Measurements from ENCODE around the gene ELK1. TPM values are rescaled to one million over a fixed set of nuclear protein-coding genes. Genes with fewer than 3 reads are reported as not detected.
A peak's percentile ranks its signal among the peaks of the same experiment; 100 is the strongest.

ELK1 gene
- total RNA-seq, 4 donors from 2014 or later, result 19.1 to 35.3 (median 25.1) TPM

DNA sequence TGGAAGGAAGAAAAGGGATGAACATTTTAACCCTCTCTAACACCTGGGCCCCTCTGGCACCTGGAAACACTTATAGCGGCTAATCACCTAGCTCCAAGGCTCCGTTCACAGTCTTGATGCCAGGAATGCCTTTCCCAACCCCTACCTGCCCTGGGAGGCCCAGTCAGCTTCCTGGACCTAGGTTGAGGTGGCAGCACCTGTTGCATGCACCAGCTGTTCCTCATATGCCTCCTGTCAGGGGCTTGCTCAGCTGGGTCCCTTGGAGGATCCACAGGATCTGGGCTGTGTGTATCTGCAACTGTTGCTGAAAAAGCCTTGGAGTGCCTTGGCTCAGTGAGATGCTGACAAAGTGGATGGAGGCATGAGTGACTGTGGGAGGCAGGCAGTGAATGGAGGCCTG is 25.0 kb downstream of the ELK1 start:
- DNase-seq (ENCODE audit: extremely low spot score), result no peak
- TF ChIP-seq EP300 (IDR thresholded peaks at IDR 0.05) (no peak), CTCF (IDR thresholded peaks at IDR 0.05) (no peak), POLR2AphosphoS5 (IDR thresholded peaks at IDR 0.05) (no peak), POLR2A (IDR thresholded peaks at IDR 0.05; ENCODE audit: low read depth) (no peak)
- H3K9me3 ChIP-seq, result no peaks in the 10 kb centered on the region
- intact Hi-C loops (cut with DNase I), result no loop called here
- 87% methylated on average over 2 of the region's 2 CpGs for WGBS
- H3K4me3 ChIP-seq, result no peak overlapping the region
- peaks cover 0 to 11% (median 3%) of the 10 kb centered on the region in 4 donors for H3K27me3 ChIP-seq
- H3K36me3 ChIP-seq, result no peaks in the 10 kb centered on the region
- H3K4me1 ChIP-seq, result peaks cover 0 to 7% (median 6%) of the 10 kb centered on the region in 4 donors
- no peak overlapping the region for H3K27ac ChIP-seq (replicated peaks in 1 of 4)

DNA sequence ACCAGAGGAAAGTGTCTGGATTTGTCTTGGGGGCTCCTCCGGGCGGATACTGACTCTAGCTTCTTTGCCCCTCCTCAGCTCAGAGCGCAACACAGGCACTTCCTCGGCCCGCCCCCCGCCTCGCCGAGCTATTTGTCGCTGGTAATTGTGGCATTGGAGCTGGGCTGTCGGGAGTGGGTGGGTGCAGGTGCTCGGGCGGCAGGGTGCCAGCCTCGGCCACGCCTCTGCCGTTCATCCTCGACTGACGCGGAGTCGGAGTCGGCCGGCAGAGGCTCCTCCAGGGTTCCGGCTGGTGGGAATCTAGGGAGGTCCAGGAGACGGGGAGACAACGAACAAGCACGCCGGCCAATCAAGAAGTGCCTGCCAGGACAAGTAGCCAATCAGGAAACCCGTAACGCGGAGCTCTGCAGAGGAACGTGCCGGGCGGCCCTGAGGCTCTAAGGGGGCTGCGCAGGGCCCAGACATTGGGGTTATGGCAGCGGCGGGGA is 26.8 kb downstream of the ELK1 start:
- 40% methylated on average over 7 of the region's 35 CpGs for WGBS
- DNase-seq (ENCODE audit: extremely low spot score), result no peak

GRCh38 chrX:47621851-47622250 is 28.5 kb downstream of the ELK1 start:
- H3K9me3 ChIP-seq, result no peaks in the 10 kb centered on the region
- no peak for DNase-seq (ENCODE audit: extremely low spot score)
- 83% methylated on average over 6 of the region's 6 CpGs for whole genome bisulfite sequencing
- intact Hi-C loops (cut with DNase I), result no loop called here
- peaks cover 0 to 16% (median 3%) of the 10 kb centered on the region in 4 donors for H3K27me3 ChIP-seq
- H3K4me3 ChIP-seq, result no peak overlapping the region
- TF ChIP-seq EP300 (IDR thresholded peaks at IDR 0.05) (no peak), POLR2AphosphoS5 (IDR thresholded peaks at IDR 0.05) (no peak), POLR2A (IDR thresholded peaks at IDR 0.05; ENCODE audit: low read depth) (no peak), CTCF (IDR thresholded peaks at IDR 0.05) (no peak)
- no peak overlapping the region for H3K27ac ChIP-seq (replicated peaks in 1 of 4)
- peaks cover 3 to 17% (median 12%) of the 10 kb centered on the region in 4 donors for H3K4me1 ChIP-seq
- H3K36me3 ChIP-seq, result no peaks in the 10 kb centered on the region

More for the DNA sequence above, 26.8 kb downstream of the ELK1 start:
- H3K27ac ChIP-seq (replicated peaks in 1 of 4), result no peak overlapping the region
- H3K4me3 ChIP-seq, result peak overlapping the region; percentile 16 to 41 (median 24)
- TF ChIP-seq CTCF (IDR thresholded peaks at IDR 0.05) (no peak), EP300 (IDR thresholded peaks at IDR 0.05) (no peak), POLR2AphosphoS5 (IDR thresholded peaks at IDR 0.05) (no peak), POLR2A (IDR thresholded peaks at IDR 0.05; ENCODE audit: low read depth) (no peak)
- peaks cover 0 to 16% (median 3%) of the 10 kb centered on the region in 4 donors for H3K27me3 ChIP-seq
- H3K4me1 ChIP-seq, result peaks cover 3 to 17% (median 12%) of the 10 kb centered on the region in 4 donors
- no peaks in the 10 kb centered on the region for H3K36me3 ChIP-seq
- intact Hi-C loops (cut with DNase I), result no loop called here
- no peaks in the 10 kb centered on the region for H3K9me3 ChIP-seq

GRCh38 chrX:47620303-47620685 is 30.1 kb downstream of the ELK1 start:
- intact Hi-C loops (cut with DNase I), result no loop called here
- no peak overlapping the region for H3K4me3 ChIP-seq
- H3K27ac ChIP-seq (replicated peaks in 1 of 4), result no peak overlapping the region
- H3K36me3 ChIP-seq, result no peaks in the 10 kb centered on the region
- peaks cover 3 to 17% (median 12%) of the 10 kb centered on the region in 4 donors for H3K4me1 ChIP-seq
- H3K27me3 ChIP-seq, result peaks cover 0 to 16% (median 3%) of the 10 kb centered on the region in 4 donors
- no peak for DNase-seq (ENCODE audit: extremely low spot score)
- H3K9me3 ChIP-seq, result no peaks in the 10 kb centered on the region
- WGBS, result 56% methylated on average over 9 of the region's 9 CpGs
- TF ChIP-seq EP300 (IDR thresholded peaks at IDR 0.05) (no peak), CTCF (IDR thresholded peaks at IDR 0.05) (no peak)

Measured in esophagus muscularis mucosa (tissue), 4 donors.